ENCODE results near the gene MRPL21. TPM values are rescaled to one million over a fixed set of nuclear protein-coding genes. Genes with fewer than 3 reads are reported as not detected.

The MRPL21 gene
- total and polyA plus RNA-seq, 2 experiments from 2014 or later, result 62.4 to 232 TPM

DNA sequence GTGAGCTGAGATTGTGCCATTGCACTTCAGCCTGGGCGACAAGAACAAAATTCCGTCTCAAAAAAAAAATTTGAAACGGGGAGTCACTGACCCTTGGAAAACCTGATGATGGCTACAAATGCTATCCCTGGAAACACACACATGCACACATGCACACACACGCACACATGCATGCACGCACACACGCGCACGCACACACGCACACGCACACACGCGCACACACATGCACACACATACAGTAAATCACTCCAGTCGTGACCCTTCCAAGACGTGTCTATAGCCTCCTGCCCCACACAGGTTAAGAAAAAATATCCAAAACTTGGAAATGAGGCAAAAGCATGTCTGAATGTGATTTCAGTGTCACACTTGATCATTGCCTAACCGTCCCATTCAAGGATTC lies 55.2 kb downstream of the MRPL21 start (continued):
- TF ChIP-seq, protein P1, sequence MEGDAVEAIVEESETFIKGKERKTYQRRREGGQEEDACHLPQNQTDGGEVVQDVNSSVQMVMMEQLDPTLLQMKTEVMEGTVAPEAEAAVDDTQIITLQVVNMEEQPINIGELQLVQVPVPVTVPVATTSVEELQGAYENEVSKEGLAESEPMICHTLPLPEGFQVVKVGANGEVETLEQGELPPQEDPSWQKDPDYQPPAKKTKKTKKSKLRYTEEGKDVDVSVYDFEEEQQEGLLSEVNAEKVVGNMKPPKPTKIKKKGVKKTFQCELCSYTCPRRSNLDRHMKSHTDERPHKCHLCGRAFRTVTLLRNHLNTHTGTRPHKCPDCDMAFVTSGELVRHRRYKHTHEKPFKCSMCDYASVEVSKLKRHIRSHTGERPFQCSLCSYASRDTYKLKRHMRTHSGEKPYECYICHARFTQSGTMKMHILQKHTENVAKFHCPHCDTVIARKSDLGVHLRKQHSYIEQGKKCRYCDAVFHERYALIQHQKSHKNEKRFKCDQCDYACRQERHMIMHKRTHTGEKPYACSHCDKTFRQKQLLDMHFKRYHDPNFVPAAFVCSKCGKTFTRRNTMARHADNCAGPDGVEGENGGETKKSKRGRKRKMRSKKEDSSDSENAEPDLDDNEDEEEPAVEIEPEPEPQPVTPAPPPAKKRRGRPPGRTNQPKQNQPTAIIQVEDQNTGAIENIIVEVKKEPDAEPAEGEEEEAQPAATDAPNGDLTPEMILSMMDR (conservative IDR thresholded peaks at IDR 0.05; ENCODE audit: low read depth in 2 of 2), result no peak
- TF ChIP-seq JUNB (IDR thresholded peaks at IDR 0.05; ENCODE audit: unreplicated experiment), result no peak
- TF ChIP-seq NANOG (IDR thresholded peaks at IDR 0.05; ENCODE audit: borderline replicate concordance), result no peak
- TF ChIP-seq ZNF114 (CRISPR knock-in tag; IDR thresholded peaks at IDR 0.05), result no peak
- no peak for TF ChIP-seq EZH2 (IDR thresholded peaks at IDR 0.05; ENCODE audit: low read depth, unreplicated experiment)

DNA sequence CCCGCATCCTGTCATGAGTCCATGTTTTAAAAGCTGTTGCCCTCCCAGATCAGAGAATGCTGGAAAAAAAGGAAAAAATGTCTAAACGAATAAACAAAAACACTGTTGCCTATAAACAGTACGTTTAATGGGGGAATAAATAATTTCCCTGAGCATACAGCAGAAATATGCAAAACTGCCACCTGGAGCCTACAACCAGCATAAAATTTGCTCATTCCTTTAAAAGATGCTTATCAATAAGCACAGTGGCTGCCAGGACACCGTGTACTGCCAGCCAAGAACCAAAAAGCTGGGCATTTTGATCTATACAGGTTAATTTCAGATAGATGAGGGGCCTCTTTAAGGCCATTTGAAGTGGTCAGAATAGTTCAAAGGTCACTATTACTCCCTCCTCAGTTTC lies 56.2 kb downstream of the MRPL21 start:
- ATAC-seq (no peak), DNase-seq (ENCODE audit: low spot score) (no peak)
- Histone ChIP-seq H3K27me3 (ENCODE audit: insufficient read depth) (peaks cover 40% of the 10 kb centered on the region), H2AFZ (no peak overlapping the region), H3K9me2 (ENCODE audit: insufficient read depth) (no peaks in the 10 kb centered on the region), H3K4me1 (ENCODE audit: insufficient read depth) (peaks cover 11% of the 10 kb centered on the region), H3K4me2 (no peak overlapping the region), H3K4me3 (no peak overlapping the region), H4K20me1 (replicated peaks; ENCODE audit: insufficient read depth) (no peaks in the 10 kb centered on the region), H3K79me2 (replicated peaks; ENCODE audit: insufficient read depth) (no peaks in the 10 kb centered on the region), H3K27ac (ENCODE audit: low read depth) (no peak overlapping the region), H3K36me3 (ENCODE audit: insufficient read depth) (no peaks in the 10 kb centered on the region), H3F3A (replicated peaks; ENCODE audit: low read depth) (0 out of 2 replicates have a peak, but pooled peaks cover 5% of the 10 kb centered on the region)
- Mint-ChIP-seq H3K4me1 (peaks cover 15% of the 10 kb centered on the region), H3K36me3 (ENCODE audit: low read depth) (no peaks in the 10 kb centered on the region), H3K9me3 (no peaks in the 10 kb centered on the region; the same call in 2 of the 3 replicates), H3K4me3 (no peak overlapping the region), H3K27me3 (ENCODE audit: insufficient read depth, low read depth, poor library complexity) (peaks cover 51% of the 10 kb centered on the region), H3K27ac (no peak overlapping the region)
- TF ChIP-seq, protein P1 (conservative IDR thresholded peaks at IDR 0.05; ENCODE audit: low read depth in 2 of 2), result no peak
- TF ChIP-seq, protein P2, sequence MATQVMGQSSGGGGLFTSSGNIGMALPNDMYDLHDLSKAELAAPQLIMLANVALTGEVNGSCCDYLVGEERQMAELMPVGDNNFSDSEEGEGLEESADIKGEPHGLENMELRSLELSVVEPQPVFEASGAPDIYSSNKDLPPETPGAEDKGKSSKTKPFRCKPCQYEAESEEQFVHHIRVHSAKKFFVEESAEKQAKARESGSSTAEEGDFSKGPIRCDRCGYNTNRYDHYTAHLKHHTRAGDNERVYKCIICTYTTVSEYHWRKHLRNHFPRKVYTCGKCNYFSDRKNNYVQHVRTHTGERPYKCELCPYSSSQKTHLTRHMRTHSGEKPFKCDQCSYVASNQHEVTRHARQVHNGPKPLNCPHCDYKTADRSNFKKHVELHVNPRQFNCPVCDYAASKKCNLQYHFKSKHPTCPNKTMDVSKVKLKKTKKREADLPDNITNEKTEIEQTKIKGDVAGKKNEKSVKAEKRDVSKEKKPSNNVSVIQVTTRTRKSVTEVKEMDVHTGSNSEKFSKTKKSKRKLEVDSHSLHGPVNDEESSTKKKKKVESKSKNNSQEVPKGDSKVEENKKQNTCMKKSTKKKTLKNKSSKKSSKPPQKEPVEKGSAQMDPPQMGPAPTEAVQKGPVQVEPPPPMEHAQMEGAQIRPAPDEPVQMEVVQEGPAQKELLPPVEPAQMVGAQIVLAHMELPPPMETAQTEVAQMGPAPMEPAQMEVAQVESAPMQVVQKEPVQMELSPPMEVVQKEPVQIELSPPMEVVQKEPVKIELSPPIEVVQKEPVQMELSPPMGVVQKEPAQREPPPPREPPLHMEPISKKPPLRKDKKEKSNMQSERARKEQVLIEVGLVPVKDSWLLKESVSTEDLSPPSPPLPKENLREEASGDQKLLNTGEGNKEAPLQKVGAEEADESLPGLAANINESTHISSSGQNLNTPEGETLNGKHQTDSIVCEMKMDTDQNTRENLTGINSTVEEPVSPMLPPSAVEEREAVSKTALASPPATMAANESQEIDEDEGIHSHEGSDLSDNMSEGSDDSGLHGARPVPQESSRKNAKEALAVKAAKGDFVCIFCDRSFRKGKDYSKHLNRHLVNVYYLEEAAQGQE (IDR thresholded peaks at IDR 0.05; ENCODE audit: unreplicated experiment), result no peak
- TF ChIP-seq JUNB (IDR thresholded peaks at IDR 0.05; ENCODE audit: unreplicated experiment), result no peak
- no peak for TF ChIP-seq EZH2 (IDR thresholded peaks at IDR 0.05; ENCODE audit: low read depth, unreplicated experiment)
- no peak for TF ChIP-seq ZNF331 (CRISPR knock-in tag; IDR thresholded peaks at IDR 0.05; ENCODE audit: low read depth)
- TF ChIP-seq CREB1 (CRISPR knock-in tag; IDR thresholded peaks at IDR 0.05; ENCODE audit: low read depth), result no peak
- TF ChIP-seq, protein P3, sequence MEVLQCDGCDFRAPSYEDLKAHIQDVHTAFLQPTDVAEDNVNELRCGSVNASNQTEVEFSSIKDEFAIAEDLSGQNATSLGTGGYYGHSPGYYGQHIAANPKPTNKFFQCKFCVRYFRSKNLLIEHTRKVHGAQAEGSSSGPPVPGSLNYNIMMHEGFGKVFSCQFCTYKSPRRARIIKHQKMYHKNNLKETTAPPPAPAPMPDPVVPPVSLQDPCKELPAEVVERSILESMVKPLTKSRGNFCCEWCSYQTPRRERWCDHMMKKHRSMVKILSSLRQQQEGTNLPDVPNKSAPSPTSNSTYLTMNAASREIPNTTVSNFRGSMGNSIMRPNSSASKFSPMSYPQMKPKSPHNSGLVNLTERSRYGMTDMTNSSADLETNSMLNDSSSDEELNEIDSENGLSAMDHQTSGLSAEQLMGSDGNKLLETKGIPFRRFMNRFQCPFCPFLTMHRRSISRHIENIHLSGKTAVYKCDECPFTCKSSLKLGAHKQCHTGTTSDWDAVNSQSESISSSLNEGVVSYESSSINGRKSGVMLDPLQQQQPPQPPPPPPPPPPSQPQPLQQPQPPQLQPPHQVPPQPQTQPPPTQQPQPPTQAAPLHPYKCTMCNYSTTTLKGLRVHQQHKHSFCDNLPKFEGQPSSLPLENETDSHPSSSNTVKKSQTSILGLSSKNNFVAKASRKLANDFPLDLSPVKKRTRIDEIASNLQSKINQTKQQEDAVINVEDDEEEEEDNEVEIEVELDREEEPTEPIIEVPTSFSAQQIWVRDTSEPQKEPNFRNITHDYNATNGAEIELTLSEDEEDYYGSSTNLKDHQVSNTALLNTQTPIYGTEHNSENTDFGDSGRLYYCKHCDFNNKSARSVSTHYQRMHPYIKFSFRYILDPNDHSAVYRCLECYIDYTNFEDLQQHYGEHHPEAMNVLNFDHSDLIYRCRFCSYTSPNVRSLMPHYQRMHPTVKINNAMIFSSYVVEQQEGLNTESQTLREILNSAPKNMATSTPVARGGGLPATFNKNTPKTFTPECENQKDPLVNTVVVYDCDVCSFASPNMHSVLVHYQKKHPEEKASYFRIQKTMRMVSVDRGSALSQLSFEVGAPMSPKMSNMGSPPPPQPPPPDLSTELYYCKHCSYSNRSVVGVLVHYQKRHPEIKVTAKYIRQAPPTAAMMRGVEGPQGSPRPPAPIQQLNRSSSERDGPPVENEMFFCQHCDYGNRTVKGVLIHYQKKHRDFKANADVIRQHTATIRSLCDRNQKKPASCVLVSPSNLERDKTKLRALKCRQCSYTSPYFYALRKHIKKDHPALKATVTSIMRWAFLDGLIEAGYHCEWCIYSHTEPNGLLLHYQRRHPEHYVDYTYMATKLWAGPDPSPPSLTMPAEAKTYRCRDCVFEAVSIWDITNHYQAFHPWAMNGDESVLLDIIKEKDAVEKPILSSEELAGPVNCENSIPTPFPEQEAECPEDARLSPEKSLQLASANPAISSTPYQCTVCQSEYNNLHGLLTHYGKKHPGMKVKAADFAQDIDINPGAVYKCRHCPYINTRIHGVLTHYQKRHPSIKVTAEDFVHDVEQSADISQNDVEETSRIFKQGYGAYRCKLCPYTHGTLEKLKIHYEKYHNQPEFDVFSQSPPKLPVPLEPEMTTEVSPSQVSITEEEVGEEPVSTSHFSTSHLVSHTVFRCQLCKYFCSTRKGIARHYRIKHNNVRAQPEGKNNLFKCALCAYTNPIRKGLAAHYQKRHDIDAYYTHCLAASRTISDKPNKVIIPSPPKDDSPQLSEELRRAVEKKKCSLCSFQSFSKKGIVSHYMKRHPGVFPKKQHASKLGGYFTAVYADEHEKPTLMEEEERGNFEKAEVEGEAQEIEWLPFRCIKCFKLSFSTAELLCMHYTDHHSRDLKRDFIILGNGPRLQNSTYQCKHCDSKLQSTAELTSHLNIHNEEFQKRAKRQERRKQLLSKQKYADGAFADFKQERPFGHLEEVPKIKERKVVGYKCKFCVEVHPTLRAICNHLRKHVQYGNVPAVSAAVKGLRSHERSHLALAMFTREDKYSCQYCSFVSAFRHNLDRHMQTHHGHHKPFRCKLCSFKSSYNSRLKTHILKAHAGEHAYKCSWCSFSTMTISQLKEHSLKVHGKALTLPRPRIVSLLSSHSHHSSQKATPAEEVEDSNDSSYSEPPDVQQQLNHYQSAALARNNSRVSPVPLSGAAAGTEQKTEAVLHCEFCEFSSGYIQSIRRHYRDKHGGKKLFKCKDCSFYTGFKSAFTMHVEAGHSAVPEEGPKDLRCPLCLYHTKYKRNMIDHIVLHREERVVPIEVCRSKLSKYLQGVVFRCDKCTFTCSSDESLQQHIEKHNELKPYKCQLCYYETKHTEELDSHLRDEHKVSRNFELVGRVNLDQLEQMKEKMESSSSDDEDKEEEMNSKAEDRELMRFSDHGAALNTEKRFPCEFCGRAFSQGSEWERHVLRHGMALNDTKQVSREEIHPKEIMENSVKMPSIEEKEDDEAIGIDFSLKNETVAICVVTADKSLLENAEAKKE (CRISPR knock-in tag; IDR thresholded peaks at IDR 0.05), result no peak
- TF ChIP-seq NANOG (IDR thresholded peaks at IDR 0.05; ENCODE audit: borderline replicate concordance), result no peak
- no peak for TF ChIP-seq STAT1 (IDR thresholded peaks at IDR 0.05; ENCODE audit: unreplicated experiment)
- no peak for TF ChIP-seq POLR2AphosphoS5 (IDR thresholded peaks at IDR 0.05; ENCODE audit: low read depth)

Measured in GM23338 (cell line).